Astrocyte (in vitro differentiated cells and primary cell): ENCODE results near the gene PRKAG2.

Experiments used
- CTCF ChIP-seq: IDR thresholded peaks from 2 replicates; pipeline ENCODE4 v1.5.1; 2011; ENCODE audit warnings: low read depth, mild to moderate bottlenecking, inconsistent platforms, low read length, moderate library complexity; ENCODE audit not compliant: insufficient read depth
- EZH2 ChIP-seq: IDR thresholded peaks from 2 replicates; pipeline ENCODE4 v1.6.1; 2012; ENCODE audit warnings: mild to moderate bottlenecking, low read length, inconsistent platforms; ENCODE audit not compliant: insufficient read depth

GRCh38 chr7:151704960-151705635, 171.8 kb downstream of the PRKAG2 start:
- no peak for TF ChIP-seq CTCF
- no peak for TF ChIP-seq EZH2
